Gastrocnemius medialis (tissue), 4 donors: ENCODE data around the gene TMEM252.

Experiments used
- CTCF ChIP-seq, 5 experiments: fragments of 450-650 bp in 3 of 5; fragments of 200-600 bp in 2 of 5; sonication (generic) in 2 of 5; IDR thresholded peaks in 4 of 5; conservative IDR thresholded peaks in 1 of 5; 1 replicate in 4 of 5; 2 replicates in 1 of 5; pipeline ENCODE4 v1.5.1; 2016 to 2019; ENCODE audit warnings: antibody characterized with exemption in 5 of 5, mild to moderate bottlenecking in 3 of 5, moderate library complexity in 3 of 5
- POLR2A ChIP-seq, 2 donors: fragments of 450-650 bp; IDR thresholded peaks; one replicate each; pipeline ENCODE4 v1.6.1; 2017; ENCODE audit warnings: antibody characterized with exemption in 2 of 2, mild to moderate bottlenecking in 2 of 2, moderate library complexity in 2 of 2

- TF ChIP-seq POLR2A (IDR thresholded peaks at IDR 0.05) (no peak), CTCF (IDR thresholded peaks at IDR 0.05 in 4 of 5, conservative IDR thresholded peaks at IDR 0.05 in 1 of 5) (no peak)
Measured at GRCh38 chr9:68509689-68510088, 31.0 kb downstream of the TMEM252 start.
